Measurements from ENCODE around the gene MKI67. TPM values are rescaled to one million over a fixed set of nuclear protein-coding genes. Genes with fewer than 3 reads are reported as not detected.

Gene MKI67
- total RNA-seq, 1 donor from 2014 or later, result 159 TPM

DNA sequence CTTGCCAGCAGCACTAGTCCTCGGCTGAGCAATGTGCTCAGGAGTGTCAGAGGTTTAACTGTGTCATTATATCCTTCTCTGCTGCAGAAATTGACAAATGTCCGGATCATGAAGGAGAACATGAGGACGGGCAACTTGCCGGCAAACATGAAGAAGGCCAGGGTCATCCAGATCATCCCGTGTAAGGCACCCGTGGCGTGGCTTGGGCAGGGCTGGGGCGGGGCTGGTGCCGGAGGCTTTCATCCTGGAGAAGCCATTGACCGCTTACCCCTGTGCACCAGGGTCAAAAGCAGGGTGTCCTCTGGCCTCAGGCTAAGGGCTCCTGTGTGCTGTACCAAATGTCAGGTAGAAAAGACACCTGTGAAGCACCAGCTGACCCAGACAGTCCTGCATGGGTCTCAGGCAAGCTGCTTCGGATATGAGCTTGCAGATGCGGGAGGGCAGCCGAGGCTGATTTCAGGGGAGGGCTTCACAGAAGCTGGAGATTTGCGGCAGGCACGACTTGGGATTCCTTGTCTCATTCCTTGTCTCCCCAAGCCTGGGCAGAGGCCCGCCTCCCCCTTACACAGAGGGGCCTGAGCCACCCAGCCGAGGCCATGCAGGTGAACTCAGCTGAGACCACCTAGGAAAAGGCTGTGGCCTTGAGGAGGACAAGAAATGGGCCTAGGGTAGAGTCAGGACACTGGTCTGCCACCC is 55.4 kb downstream of the MKI67 start:
- intact Hi-C loops (cut with micrococcal nuclease), result no loop called here
- Mint-ChIP-seq H3K36me3 (ENCODE audit: low read depth) (peaks cover 73% of the 10 kb centered on the region), H3K27me3 (ENCODE audit: insufficient read depth) (no peaks in the 10 kb centered on the region), H3K27ac (no peak overlapping the region), H3K4me1 (ENCODE audit: low read depth) (peaks cover 27% of the 10 kb centered on the region), H3K4me3 (no peak overlapping the region), H3K9me3 (no peaks in the 10 kb centered on the region)
- DNase-seq (ENCODE audit: low spot score), result no peak

- no peak overlapping the region for H3K27ac Mint-ChIP-seq
- H3K36me3 Mint-ChIP-seq (ENCODE audit: low read depth), result peaks cover 75% of the 10 kb centered on the region
- H3K9me3 Mint-ChIP-seq, result no peaks in the 10 kb centered on the region
- no peak overlapping the region for H3K4me3 Mint-ChIP-seq
- H3K27me3 Mint-ChIP-seq (ENCODE audit: insufficient read depth), result no peaks in the 10 kb centered on the region
- H3K4me1 Mint-ChIP-seq (ENCODE audit: low read depth), result peaks cover 34% of the 10 kb centered on the region
- intact Hi-C loops (cut with micrococcal nuclease), result no loop called here
- DNase-seq (ENCODE audit: low spot score), result no peak
These were observed 56.1 kb downstream of the MKI67 start for GRCh38 chr10:128070161-128070560.

- Mint-ChIP-seq H3K27ac (no peak overlapping the region), H3K36me3 (ENCODE audit: low read depth) (peaks cover 74% of the 10 kb centered on the region), H3K27me3 (ENCODE audit: insufficient read depth) (no peaks in the 10 kb centered on the region), H3K9me3 (no peaks in the 10 kb centered on the region), H3K4me1 (ENCODE audit: low read depth) (peaks cover 41% of the 10 kb centered on the region), H3K4me3 (no peak overlapping the region)
- DNase-seq (ENCODE audit: low spot score), result peak; percentile 63
- intact Hi-C loops (cut with micrococcal nuclease), result loop anchor here (1.0 kb wide), 4 partner anchors 22 to 163 kb away; no protein-coding TSS in a partner anchor
These were observed 56.7 kb downstream of the MKI67 start for GRCh38 chr10:128069351-128070051.

DNA sequence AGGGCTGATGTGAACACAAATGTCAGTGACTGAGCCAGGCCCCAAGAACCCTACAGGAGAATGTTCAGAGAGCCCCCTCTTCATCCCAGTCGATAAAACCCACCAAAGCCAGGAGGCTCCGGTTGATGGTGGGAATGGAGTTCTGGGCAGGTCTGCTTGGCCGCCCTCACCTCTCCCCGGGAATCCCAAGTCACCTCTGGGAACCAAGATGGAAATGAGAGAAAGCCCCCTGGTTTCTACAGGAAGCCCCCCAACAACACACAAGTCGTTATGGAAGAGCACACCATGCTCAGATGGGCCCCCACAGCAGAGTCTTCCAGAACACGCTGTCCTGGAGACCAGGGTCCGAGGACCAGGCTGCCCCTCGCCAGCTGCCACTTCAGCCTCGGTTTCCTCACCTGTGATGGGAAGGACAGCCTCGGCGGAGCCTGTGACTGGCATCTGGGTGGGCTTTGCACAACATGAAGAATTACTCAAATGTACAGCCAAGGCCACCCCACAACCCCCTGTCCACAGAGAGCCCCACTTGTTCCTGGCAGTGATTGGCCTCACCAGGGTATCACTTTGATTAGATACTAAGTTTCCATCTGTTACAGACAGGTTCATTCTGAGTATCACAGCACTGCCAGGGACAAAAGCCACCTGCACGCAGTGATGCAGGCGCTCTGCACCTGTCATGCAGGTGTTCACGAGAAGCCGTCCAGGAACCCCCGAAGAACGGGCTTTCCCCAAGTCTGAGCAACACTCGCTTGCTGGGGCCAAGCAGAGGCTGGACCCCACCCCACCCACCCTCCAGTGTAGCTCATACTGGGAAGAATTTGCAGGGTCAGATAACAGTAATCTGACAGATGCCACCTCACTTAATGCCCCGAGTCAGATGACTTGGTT is 57.6 kb downstream of the MKI67 start:
- Mint-ChIP-seq H3K27me3 (ENCODE audit: insufficient read depth) (no peaks in the 10 kb centered on the region), H3K4me1 (ENCODE audit: low read depth) (peaks cover 44% of the 10 kb centered on the region), H3K36me3 (ENCODE audit: low read depth) (peaks cover 72% of the 10 kb centered on the region), H3K9me3 (no peaks in the 10 kb centered on the region), H3K4me3 (no peak overlapping the region), H3K27ac (no peak overlapping the region)
- intact Hi-C loops (cut with micrococcal nuclease), result loop anchor here (1.0 kb wide), 4 partner anchors 21 to 162 kb away; no protein-coding TSS in a partner anchor
- DNase-seq (ENCODE audit: low spot score), result no peak

- intact Hi-C loops (cut with micrococcal nuclease), result no loop called here
- peaks cover 46% of the 10 kb centered on the region for H3K4me1 Mint-ChIP-seq (ENCODE audit: low read depth)
- no peak overlapping the region for H3K4me3 Mint-ChIP-seq
These were observed 58.4 kb downstream of the MKI67 start for GRCh38 chr10:128067691-128068397.

DNA sequence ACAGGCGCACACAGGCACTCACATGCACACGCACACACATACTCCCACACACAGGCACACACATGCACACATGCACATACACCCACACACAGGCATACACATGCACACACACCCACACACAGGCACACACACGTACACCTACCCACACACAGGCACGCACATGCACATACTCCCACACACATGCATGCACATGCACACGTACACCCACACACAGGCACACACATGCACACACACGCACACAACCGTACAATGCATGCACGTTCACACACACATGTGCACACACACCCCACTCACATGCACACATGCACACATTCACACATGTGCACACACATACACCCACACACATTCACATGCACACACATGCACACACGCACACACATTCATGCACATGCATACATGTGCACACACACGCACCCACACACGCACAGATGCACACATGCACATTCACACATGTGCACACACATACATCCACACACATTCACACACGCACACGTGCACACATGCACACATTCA is 59.3 kb downstream of the MKI67 start:
- Mint-ChIP-seq H3K9me3 (no peaks in the 10 kb centered on the region), H3K4me3 (no peak overlapping the region), H3K27me3 (ENCODE audit: insufficient read depth) (no peaks in the 10 kb centered on the region), H3K27ac (peak overlapping the region; percentile 56), H3K36me3 (ENCODE audit: low read depth) (peaks cover 71% of the 10 kb centered on the region), H3K4me1 (ENCODE audit: low read depth) (peaks cover 55% of the 10 kb centered on the region)
- no peak for DNase-seq (ENCODE audit: low spot score)
- intact Hi-C loops (cut with micrococcal nuclease), result no loop called here

More at GRCh38 chr10:128067691-128068397, 58.4 kb downstream of the MKI67 start:
- no peak for DNase-seq (ENCODE audit: low spot score)
- Mint-ChIP-seq H3K27ac (no peak overlapping the region), H3K27me3 (ENCODE audit: insufficient read depth) (no peaks in the 10 kb centered on the region), H3K36me3 (ENCODE audit: low read depth) (peaks cover 72% of the 10 kb centered on the region), H3K9me3 (no peaks in the 10 kb centered on the region)

- DNase-seq (ENCODE audit: low spot score), result no peak
- Mint-ChIP-seq H3K27me3 (ENCODE audit: insufficient read depth) (no peaks in the 10 kb centered on the region), H3K4me3 (no peak overlapping the region), H3K27ac (no peak overlapping the region), H3K9me3 (no peaks in the 10 kb centered on the region), H3K36me3 (ENCODE audit: low read depth) (peaks cover 70% of the 10 kb centered on the region), H3K4me1 (ENCODE audit: low read depth) (peaks cover 58% of the 10 kb centered on the region)
- intact Hi-C loops (cut with micrococcal nuclease), result no loop called here
These were observed 60.2 kb downstream of the MKI67 start for GRCh38 chr10:128065881-128066534.

GRCh38 chr10:128064970-128065580 is 61.1 kb downstream of the MKI67 start:
- Mint-ChIP-seq H3K36me3 (ENCODE audit: low read depth) (peaks cover 69% of the 10 kb centered on the region), H3K27me3 (ENCODE audit: insufficient read depth) (no peaks in the 10 kb centered on the region), H3K9me3 (no peaks in the 10 kb centered on the region), H3K4me1 (ENCODE audit: low read depth) (peaks cover 63% of the 10 kb centered on the region), H3K4me3 (peak overlapping the region; percentile 78), H3K27ac (peak overlapping the region; percentile 93)
- DNase-seq (ENCODE audit: low spot score), result no peak
- intact Hi-C loops (cut with micrococcal nuclease), result loop anchor here (1.0 kb wide), 7 partner anchors 18 to 158 kb away; partner anchors contain the start of genes MKI67 and PTPRE

DNA sequence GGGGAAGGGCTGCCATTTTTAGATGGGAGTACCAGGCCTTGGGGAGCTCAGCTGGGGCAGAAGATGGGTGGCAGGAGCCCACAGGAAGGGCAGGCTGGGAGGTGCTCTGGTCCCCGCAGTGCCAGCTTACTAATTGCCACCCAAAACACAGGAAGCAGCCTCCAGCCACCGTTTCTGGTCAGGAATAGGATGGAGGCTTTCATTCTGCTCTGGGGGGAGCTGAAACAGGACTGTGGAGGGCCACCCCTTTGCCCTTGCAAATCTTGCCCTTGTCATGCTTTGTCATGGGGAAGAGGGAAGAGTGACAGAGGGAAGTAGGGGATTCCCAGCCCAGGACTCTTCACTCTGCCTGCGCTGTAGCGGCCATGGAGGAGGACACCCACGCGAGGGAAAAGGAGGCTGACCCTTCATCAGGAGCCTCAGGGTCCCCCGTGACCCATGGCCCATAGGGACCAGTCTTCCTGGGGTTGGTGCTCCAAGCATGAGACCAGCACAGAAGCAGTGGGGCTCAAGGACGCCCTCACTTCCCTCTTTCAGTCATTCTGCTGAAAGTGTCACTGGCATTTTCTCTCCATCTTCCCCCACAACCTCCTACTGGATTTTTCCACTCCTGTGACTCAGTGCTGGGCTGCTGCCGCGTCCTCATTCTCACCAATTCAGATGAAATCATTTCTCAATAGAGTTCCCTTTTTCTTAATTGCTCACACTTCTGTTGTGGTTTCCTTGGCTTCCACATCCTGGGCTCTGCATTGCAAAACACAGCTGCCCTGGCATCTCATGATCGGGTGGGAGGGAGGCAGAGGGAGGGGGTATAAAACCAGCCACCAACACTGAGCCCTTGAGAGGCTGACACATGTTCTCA is 61.9 kb downstream of the MKI67 start:
- peak overlapping the region; percentile 78 for H3K4me3 Mint-ChIP-seq
- no peaks in the 10 kb centered on the region for H3K27me3 Mint-ChIP-seq (ENCODE audit: insufficient read depth)
- peak overlapping the region; percentile 93 for H3K27ac Mint-ChIP-seq
- peak; percentile 59 for DNase-seq (ENCODE audit: low spot score)
- H3K36me3 Mint-ChIP-seq (ENCODE audit: low read depth), result peaks cover 65% of the 10 kb centered on the region
- H3K9me3 Mint-ChIP-seq, result no peaks in the 10 kb centered on the region
- intact Hi-C loops (cut with micrococcal nuclease), result loop anchor here (1.0 kb wide), 7 partner anchors 17 to 157 kb away; partner anchors contain the start of genes MKI67 and PTPRE
- H3K4me1 Mint-ChIP-seq (ENCODE audit: low read depth), result peaks cover 63% of the 10 kb centered on the region

GRCh38 chr10:128063736-128064107 is 62.5 kb downstream of the MKI67 start:
- Mint-ChIP-seq H3K4me1 (ENCODE audit: low read depth) (peaks cover 63% of the 10 kb centered on the region), H3K27ac (peak overlapping the region; percentile 93), H3K9me3 (no peaks in the 10 kb centered on the region), H3K27me3 (ENCODE audit: insufficient read depth) (no peaks in the 10 kb centered on the region), H3K4me3 (peak overlapping the region; percentile 78), H3K36me3 (ENCODE audit: low read depth) (peaks cover 66% of the 10 kb centered on the region)
- intact Hi-C loops (cut with micrococcal nuclease), result loop anchor here (1.0 kb wide), 7 partner anchors 16 to 156 kb away; partner anchors contain the start of genes MKI67 and PTPRE
- no peak for DNase-seq (ENCODE audit: low spot score)
